Stimulated activated CD4-positive, alpha-beta T cell treated with anti-CD3 and anti-CD28 coated beads, Interleukin-1b, Interleukin-23, amount 100 ng/mL, for 4 hours (primary cell): Measurements from ENCODE around the gene PDHX.
A peak's percentile ranks its signal among the peaks of the same experiment; 100 is the strongest.
"Not testable (repeated sequence)": the region's sequence is repeated elsewhere in the genome, so short reads cannot be mapped to it uniquely, and the experiment has no call there.

Source experiments
- DNase-seq, 2 donors: peaks; one replicate each; pipeline ENCODE4 v3.0.0-alpha.2; 2020; ENCODE audit warnings: low read depth in 2 of 2

The PDHX gene

DNA sequence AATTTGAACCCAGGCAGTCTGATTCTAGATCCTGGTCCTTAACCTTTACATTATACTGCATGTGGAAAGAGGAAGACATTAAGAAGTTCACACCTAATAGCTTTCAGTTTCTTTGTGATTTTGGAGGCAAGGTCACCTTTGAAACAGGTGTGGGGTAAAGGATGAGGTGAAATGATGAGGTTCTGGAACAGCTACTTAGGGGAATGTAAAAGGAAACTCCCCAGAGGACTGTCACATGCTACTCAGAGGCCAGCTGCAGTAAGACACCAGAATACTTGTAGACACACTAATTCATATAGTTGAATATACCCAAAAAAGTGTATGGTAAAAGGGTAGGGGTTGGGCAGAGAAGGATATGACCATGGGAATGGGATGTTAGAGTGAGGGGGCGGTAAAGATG is 5.6 kb upstream of the PDHX start:
- DNase-seq = no peak

DNA sequence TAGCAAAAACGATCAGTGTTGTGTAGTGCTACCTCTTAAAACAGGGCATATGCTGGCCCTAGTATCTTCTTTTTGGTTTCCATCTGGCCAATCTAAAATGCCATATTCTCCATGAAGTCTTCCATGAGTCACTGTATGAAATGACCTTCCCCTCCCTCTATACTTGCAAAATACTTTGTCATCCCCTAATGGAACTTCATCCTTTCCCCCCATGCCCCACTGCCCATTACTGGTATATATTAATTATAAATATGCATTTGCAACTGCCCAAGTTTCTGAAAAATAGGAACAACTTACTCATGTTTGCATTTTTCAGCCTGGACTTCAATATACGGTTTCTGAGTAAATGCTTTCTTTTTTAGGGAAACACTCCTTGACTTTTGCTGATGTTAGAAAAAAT is 4.7 kb upstream of the PDHX start:
- no peak for DNase-seq

DNA sequence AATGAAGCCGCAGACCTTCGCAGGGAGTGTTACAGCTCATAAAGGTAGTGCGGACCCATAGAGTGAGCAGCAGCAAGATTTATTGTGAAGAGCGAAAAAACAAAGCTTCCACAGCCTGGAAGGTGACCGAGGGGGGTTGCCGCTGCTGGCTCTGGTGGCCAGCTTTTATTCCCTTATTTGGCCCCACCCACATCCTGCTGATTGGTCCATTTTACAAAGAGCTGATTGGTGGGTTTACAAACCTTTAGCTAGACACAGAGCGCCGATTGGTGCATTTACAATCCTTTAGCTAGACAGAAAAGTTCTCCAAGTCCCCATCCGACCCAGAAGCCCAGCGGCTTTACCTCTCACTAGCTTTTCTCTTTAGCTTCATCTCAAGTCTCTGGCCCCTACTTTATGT is 2.9 kb upstream of the PDHX start:
- DNase-seq = not testable (repeated sequence)

GRCh38 chr11:34915136-34916014 is 1.0 kb upstream of the PDHX start:
- DNase-seq = no peak

GRCh38 chr11:34916843-34917770 is 689 bp downstream of the PDHX start:
- no peak for DNase-seq

DNA sequence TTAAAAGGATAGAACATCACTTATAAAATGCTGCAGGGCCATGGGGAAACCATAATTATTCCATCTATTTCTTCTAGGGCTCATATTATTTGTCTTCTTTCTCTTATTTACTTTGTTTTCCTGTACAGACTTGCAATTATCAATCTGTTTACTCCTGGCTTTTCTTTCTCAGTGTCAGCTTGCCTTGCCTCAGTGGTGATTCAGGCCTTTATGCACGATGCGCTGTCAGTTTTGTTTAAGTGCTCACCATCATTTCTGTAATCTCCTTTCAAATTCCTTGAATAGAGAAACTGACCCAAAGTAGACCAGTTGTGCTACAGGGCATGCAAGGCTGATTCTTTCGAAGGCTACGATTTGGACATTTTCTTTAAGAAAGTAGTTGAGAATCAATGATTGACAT is 4.7 kb downstream of the PDHX start:
- no peak for DNase-seq

DNA sequence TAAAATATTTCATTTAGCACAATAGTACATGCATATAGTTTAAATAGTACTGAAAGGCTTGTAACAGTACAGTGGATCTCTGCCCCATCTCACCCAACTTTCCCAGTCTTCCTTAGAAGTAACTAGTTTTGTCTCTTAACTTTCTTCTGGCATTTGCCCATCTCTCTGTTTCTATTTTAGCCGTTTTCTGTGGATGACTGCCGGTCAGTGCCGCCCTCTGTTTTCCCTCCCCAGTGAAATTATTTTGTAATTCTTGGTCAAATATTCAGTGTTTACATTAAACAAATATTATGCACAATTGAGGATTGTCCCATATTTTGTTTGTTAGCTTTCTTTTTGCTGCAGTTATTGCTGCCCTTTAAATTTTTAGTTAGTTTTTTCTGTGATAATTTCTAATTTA is 8.3 kb downstream of the PDHX start:
- DNase-seq = no peak

DNA sequence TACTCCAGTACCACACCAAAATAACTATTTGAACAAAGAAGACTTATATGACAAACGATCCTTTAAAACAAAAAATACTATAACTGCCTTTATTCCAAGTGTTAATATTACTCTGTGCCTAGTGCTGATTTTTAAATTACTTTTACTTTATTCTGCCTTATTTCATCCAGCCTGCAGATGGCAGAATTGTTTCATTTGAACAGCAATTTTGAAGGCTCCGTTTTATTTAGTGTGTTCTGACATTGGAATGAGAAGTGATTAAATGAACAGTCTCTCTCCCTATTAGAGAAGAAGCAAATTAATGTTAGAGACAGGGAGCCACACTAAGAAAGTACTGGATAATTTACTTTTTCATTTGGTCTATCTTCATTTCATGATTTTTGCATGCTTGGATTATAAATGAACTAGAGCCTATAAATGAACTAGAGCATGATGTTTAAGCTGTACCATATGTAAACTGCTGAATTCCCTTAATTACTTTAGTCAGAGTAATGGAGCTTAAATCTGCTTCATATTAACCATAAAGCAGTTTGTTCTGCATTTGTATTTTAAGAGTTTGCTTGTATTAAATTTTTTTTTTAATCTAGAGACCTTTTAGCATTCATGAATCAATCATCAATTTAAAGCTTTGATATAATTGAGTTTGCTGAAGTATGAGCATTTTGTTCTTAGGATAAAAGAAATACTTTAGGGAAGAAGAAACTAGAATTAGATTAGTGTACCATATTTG is 9.8 kb downstream of the PDHX start:
- DNase-seq = peak in 1 of 2 donors; percentile 8

- DNase-seq = no peak
Observed at GRCh38 chr11:34926831-34927132, 10.4 kb downstream of the PDHX start.

- DNase-seq = no peak
Observed at GRCh38 chr11:34928268-34928959, 12.0 kb downstream of the PDHX start.

DNA sequence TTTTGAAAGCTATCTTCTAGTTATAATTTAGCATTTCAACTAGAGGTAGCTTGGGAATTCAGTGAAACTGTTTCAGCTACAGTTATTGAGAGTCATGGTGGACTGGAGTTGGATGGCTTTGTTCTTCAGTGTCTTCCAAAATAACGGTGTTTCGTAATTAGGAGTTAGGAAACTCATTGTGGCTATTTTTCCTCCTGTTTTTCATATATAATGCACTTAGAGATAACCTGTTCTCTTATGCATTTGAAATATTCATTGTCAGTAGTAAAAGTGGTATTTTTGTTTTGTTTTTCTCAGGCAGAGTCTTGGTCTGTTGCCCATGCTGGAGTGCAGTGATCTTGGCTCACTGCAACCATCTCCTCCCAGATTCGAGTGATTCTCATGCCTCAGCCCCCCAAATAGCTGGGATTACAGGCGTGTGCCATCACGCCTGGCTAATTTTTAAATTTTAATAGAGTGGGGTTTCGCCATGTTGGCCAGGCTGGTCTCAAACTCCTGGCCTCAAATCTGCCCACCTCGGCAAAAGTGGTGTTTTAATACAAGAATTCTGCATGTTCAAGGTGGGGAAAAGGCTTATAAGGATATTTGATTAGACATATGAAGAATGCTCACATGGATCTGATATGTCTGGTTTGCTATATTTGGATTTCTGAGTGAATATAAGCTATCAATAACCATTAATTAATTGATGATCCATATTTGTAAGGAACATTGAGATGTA is 12.7 kb downstream of the PDHX start:
- no peak for DNase-seq

DNA sequence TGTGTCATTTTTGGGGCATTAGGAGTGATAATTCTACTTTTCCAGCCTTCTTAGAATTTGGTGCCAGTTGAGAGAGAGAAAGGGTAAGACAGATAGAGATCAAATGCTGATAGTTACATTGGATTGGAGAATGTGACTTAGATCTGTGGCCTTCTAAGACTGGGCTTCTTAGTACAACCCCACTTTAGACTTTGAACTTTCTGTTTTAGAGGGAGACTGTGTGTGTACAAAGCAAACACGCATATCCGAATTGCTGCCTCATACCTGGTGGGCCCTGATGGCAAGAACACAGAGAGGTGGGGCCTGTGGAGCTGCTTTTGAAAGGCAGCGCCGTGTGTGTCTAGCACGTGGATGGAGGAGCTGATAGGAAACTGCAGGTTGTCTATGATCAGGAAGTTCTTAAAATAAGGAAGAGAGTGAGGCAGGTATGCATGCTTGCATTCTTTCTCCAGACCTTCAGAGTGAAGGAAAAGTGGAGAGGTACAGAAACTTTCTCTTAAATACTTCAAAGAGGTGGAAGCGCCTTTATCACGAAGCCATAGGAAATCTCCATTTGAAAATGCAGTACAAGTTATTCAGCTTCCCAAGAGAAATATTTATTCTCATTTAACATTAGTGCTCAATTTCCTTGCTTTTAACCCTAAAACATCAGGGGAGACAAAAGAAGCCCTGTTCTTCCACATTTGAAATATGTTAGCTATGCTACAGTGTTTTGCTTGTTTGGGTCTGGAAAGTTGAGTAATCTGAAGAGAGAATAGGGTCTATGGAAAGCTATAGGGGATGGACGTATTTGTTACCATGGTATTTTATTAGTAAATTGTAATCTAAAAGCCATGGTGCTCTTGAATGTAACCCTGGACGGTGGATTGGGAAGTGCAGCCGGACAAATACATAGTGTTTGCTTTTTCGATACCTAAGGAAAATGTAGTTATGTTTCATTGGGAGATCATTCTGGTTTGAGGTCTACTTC is 13.7 kb downstream of the PDHX start:
- no peak for DNase-seq

- DNase-seq = no peak
Observed at GRCh38 chr11:34936945-34937629, 20.7 kb downstream of the PDHX start.

GRCh38 chr11:34938611-34939010 is 22.2 kb downstream of the PDHX start:
- no peak for DNase-seq

- no peak for DNase-seq
Observed at GRCh38 chr11:34940026-34940677, 23.7 kb downstream of the PDHX start.

DNA sequence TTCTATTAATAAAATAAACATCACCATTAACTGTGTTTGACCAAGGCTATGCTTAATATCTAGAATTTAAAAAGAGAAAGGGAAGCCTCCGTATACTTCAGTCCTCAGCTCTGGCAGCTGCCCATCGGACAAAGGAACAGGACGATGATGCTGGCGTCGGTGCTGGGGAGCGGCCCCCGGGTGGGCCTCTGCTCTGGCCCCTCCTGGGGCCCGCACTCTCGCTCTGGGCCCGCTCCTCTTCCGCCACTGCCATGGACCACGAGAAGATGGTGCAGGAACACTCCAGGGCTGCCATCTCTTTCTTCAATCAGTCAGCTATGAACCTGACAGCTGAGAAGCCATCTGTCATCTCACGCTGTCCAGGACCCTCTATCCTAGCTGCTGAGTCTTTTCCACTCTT is 25.3 kb downstream of the PDHX start:
- no peak for DNase-seq

DNA sequence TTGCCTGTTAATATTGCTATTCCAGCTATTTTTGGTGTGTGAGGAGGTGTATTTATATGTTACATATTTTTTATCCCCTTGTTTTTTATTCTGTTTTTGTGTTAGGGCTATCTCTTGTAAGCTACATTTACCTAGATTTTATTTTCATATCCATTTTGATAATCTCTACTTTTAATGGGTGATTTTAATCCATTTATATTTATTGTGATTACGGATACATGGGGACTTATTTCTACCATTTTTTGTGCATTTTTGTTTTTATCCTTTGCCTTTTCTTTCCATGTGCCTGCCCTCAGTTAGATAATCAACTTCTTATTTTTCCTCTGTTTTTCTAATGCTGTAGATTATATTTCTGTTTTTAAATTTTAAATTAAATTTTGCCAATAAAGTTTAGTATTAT is 28.3 kb downstream of the PDHX start:
- no peak for DNase-seq

DNA sequence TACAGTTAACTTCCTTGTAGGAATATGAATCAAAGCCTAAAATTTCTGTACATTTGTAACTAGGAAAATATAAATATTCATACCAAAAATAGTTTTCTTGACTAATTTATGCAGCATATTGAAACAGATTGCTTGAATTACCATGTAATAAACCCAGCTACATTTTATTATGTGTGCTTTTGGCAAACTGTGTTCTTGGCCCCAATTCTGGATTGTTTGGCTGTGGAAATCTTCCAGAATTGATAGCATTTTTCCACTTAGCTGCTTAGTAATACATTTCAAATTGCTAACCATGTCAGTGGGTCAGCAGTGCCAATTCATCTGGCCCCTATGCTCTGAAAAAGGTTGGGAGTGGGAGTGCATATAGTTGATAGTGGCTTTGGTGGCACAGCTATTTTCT is 32.3 kb downstream of the PDHX start:
- DNase-seq = no peak

DNA sequence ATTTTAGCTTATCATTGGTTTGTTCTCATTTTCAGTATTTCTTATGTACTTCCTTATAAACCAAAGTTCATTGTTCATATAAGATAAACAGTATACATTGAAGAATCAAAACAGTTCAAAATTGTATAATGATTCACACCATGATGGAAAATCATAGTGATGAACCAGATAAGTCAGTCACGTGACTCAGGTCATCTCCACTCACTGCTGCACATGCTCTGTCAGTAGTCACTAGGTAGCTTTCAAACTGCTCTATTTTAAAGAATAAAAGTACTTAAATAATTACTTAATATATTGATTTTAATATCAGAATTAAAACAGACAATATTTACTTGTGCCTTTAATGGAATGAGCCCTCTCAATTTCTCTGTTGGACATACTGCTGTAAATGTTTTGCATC is 37.5 kb downstream of the PDHX start:
- no peak for DNase-seq
